K562 (cell line): ENCODE data around the gene KLHL14.

Source experiments
- ATF1 ChIP-seq, 2 experiments: fragments of 450-650 bp in 1 of 2; IDR thresholded peaks; 2 replicates each; pipeline ENCODE4 v1.6.1; 2016; ENCODE audit warnings: missing compliant biosample characterization in 1 of 2, missing genetic modification characterization in 1 of 2
- CAMTA2 ChIP-seq: fragments of 250-450 bp; sonication (Bioruptor Pico); conservative IDR thresholded peaks from 2 replicates; pipeline ENCODE4 v1.5.1; 2022
- MAZ ChIP-seq, 2 experiments: fragments of 450-650 bp in 1 of 2; sonication (generic) in 1 of 2; formaldehyde crosslinking; IDR thresholded peaks in 1 of 2; conservative IDR thresholded peaks in 1 of 2; 2 replicates each; pipeline versions ENCODE4 v1.4.0 to v1.5.0; 2020; ENCODE audit warnings: mild to moderate bottlenecking in 1 of 2, missing genetic modification reagents in 1 of 2
- MTF1 ChIP-seq: fragments of 250-450 bp; sonication (Bioruptor Pico); IDR thresholded peaks from 2 replicates; pipeline ENCODE4 v1.9.0; 2021; ENCODE audit warnings: moderate library complexity, mild to moderate bottlenecking, inconsistent platforms, borderline replicate concordance
- MXI1 ChIP-seq: IDR thresholded peaks from 2 replicates; pipeline ENCODE4 v1.6.1; 2011; ENCODE audit warnings: low read depth, mild to moderate bottlenecking, improper control_type of control experiment, low read length
- POLR2A ChIP-seq: fragments of 450-650 bp; conservative IDR thresholded peaks from 2 replicates; pipeline ENCODE4 v1.6.1; 2016
- TARDBP ChIP-seq: fragments of 450-650 bp; IDR thresholded peaks from 2 replicates; pipeline ENCODE4 v1.6.1; 2016
- ZNF324 ChIP-seq: fragments of 250-450 bp; sonication (Bioruptor Pico); IDR thresholded peaks from 2 replicates; pipeline ENCODE4 v1.4.0; 2020; ENCODE audit warnings: mild to moderate bottlenecking
- TF ChIP-seq, protein P1 (sequence below): fragments of 450-650 bp; IDR thresholded peaks from 2 replicates; pipeline ENCODE4 v1.6.1; 2016; ENCODE audit warnings: low read depth

DNA sequence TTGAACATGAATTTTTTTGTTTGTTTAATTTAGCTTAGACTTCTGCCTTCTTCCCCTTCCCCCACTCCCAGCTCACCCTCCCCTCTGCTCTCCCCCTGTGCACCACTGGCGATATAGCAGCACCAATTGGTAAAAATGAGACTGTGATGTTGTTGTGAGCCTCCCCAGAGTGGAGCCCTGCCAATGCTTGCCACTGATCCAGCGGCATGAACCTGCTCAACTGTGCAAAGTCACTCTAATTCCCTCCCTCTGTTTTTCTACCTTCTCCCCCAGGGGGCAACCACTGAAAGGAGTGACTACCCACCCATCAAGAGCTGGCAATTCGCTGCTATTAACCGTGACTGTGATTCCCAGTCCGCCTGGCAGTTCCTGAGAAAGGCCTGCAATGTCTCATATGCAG, 30.2 kb downstream of the KLHL14 start:
- TF ChIP-seq MXI1 = no peak
- no peak for TF ChIP-seq ZNF324
- TF ChIP-seq TARDBP = no peak
- TF ChIP-seq ATF1 (CRISPR knock-in tag; IDR thresholded peaks at IDR 0.05) = no peak
- no peak for TF ChIP-seq ATF1 (tag; IDR thresholded peaks at IDR 0.05)
- no peak for TF ChIP-seq MAZ (CRISPR knock-in tag; conservative IDR thresholded peaks at IDR 0.05 in 1 of 2, IDR thresholded peaks at IDR 0.05 in 1 of 2)
- TF ChIP-seq POLR2A = no peak
- TF ChIP-seq CAMTA2 (CRISPR knock-in tag) = no peak
- no peak for TF ChIP-seq MTF1 (CRISPR knock-in tag)
- TF ChIP-seq, protein P1, sequence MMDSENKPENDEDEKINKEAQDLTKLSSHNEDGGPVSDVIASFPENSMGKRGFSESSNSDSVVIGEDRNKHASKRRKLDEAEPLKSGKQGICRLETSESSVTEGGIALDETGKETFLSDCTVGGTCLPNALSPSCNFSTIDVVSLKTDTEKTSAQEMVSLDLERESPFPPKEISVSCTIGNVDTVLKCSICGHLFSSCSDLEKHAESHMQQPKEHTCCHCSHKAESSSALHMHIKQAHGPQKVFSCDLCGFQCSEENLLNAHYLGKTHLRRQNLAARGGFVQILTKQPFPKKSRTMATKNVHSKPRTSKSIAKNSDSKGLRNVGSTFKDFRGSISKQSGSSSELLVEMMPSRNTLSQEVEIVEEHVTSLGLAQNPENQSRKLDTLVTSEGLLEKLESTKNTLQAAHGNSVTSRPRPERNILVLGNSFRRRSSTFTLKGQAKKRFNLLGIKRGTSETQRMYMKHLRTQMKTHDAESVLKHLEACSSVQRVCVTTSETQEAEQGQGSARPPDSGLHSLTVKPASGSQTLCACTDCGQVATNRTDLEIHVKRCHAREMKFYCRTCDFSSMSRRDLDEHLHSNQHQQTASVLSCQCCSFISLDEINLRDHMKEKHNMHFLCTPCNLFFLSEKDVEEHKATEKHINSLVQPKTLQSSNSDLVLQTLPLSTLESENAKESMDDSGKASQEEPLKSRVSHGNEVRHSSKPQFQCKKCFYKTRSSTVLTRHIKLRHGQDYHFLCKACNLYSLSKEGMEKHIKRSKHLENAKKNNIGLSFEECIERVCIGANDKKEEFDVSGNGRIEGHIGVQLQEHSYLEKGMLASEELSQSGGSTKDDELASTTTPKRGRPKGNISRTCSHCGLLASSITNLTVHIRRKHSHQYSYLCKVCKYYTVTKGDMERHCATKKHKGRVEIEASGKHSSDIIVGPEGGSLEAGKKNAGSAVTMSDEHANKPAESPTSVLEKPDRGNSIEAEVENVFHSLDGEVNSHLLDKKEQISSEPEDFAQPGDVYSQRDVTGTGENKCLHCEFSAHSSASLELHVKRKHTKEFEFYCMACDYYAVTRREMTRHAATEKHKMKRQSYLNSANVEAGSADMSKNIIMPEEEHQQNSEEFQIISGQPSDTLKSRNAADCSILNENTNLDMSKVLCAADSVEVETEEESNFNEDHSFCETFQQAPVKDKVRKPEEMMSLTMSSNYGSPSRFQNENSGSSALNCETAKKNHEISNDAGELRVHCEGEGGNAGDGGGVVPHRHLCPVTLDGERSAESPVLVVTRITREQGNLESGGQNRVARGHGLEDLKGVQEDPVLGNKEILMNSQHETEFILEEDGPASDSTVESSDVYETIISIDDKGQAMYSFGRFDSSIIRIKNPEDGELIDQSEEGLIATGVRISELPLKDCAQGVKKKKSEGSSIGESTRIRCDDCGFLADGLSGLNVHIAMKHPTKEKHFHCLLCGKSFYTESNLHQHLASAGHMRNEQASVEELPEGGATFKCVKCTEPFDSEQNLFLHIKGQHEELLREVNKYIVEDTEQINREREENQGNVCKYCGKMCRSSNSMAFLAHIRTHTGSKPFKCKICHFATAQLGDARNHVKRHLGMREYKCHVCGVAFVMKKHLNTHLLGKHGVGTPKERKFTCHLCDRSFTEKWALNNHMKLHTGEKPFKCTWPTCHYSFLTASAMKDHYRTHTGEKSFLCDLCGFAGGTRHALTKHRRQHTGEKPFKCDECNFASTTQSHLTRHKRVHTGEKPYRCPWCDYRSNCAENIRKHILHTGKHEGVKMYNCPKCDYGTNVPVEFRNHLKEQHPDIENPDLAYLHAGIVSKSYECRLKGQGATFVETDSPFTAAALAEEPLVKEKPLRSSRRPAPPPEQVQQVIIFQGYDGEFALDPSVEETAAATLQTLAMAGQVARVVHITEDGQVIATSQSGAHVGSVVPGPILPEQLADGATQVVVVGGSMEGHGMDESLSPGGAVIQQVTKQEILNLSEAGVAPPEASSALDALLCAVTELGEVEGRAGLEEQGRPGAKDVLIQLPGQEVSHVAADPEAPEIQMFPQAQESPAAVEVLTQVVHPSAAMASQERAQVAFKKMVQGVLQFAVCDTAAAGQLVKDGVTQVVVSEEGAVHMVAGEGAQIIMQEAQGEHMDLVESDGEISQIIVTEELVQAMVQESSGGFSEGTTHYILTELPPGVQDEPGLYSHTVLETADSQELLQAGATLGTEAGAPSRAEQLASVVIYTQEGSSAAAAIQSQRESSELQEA = no peak
